Tibial nerve (tissue), 4 donors: ENCODE measurements around the gene SCP2.

ENCODE experiments used
- CTCF ChIP-seq, 5 experiments: fragments of 200-600 bp in 3 of 5; fragments of 450-650 bp in 2 of 5; sonication (generic) in 3 of 5; IDR thresholded peaks; one replicate each; pipeline ENCODE4 v1.5.1; 2016 to 2019; ENCODE audit warnings: antibody characterized with exemption in 5 of 5, mild to moderate bottlenecking in 3 of 5, moderate library complexity in 2 of 5
- EP300 ChIP-seq, 2 donors: sonication (generic); formaldehyde crosslinking; IDR thresholded peaks; one replicate each; pipeline ENCODE4 v1.6.1; 2017; ENCODE audit warnings: antibody characterized with exemption in 2 of 2, mild to moderate bottlenecking in 1 of 2
- POLR2A ChIP-seq, 2 donors: fragments of 450-650 bp; IDR thresholded peaks; one replicate each; pipeline ENCODE4 v1.6.1; 2017; ENCODE audit warnings: antibody characterized with exemption in 2 of 2, mild to moderate bottlenecking in 2 of 2, moderate library complexity in 2 of 2

- TF ChIP-seq POLR2A (IDR thresholded peaks at IDR 0.05) (no peak), CTCF (IDR thresholded peaks at IDR 0.05) (no peak), EP300 (IDR thresholded peaks at IDR 0.05) (no peak)
Observed at GRCh38 chr1:53022179-53022578, 95.1 kb downstream of the SCP2 start.
